Hepatic stellate cell (primary cell): Measurements from ENCODE around the gene FAF1.

Experiments used
- DNase-seq: peaks from one replicate; pipeline ENCODE4 v3.0.0; 2011; ENCODE audit warnings: low spot score

FAF1 gene

DNA sequence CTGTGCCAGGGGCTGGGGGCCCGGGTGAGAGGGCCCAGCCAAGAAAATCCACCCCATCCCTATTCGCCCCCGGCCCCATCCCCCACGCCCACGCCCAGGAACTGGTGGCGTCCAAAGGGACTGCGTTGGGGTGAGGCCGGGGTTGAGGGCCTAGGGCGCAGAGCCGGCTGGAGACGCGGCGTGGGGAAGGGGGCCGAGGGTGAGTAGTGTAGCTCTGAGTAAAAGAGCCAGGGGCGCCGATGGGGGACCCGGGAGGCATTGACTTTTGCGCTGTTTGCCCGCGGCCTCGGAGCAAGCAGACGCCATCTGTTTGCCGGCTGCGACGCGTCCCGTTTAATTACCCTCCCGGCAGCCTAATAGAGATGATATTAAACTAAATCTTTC, 533.4 kb downstream of the FAF1 start:
- DNase-seq: peak; percentile 17

DNA sequence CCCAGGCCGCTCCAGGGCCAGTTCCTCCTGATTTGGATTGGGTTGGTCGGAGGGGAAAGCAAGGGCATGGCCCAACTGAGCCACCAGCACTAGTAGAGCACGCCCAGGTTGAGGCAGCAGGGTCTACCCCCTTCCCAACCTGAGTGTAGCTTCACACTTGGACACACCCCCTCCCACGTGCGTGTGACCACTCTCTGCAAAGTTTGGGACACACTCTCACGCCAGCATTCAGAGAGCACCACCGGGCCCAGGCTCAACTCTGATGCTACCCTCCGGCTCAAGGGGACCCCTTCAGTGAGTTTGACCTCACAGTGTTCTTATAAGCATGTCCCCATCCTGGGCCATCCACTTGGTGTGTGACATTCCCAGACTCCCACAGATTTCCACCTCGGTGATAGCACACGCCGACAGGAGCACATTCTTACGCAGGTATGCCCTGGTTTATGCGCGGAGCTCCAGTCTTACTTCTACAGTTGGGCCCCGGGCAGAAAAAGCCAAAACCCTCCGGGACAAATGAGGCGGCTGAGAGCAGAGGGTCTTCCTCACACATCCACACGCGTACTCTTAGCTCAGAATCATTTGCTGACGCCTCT, 533.9 kb downstream of the FAF1 start:
- no peak for DNase-seq

DNA sequence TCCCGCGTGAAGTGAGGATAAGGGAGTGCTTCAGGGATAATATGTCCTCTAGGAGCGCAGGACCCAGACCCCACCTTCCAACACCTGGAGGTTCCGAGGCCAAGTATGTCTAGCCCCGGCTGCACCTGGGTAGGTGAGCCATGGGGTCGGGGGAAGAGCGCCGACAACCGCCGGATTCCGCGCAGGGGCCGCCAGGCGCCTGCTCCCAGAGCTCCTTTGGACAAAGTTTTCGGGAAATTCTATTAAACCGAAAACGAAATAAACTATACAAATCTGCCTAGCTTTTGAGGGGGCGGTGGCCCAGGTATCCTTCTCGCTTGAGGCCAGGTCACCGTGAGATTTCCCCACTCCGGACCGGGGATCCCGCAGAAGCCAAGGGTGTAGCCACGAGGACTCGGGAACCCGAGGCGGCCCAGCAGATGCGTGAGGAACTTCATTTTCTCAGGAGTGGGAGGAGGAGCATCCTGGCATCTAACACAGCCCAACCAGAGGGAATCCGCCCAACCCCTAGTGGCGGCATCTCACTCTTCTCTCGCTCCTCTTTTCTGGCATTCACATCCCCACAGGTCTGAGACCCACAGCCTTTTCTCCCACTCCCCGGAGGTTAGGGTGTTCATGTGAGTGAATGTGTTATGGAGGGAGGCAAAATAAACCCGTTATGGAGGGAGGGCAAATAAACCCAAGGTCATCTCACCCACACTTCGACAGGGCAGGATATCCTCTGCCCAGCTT, 534.5 kb downstream of the FAF1 start:
- peak; percentile 76 for DNase-seq

DNA sequence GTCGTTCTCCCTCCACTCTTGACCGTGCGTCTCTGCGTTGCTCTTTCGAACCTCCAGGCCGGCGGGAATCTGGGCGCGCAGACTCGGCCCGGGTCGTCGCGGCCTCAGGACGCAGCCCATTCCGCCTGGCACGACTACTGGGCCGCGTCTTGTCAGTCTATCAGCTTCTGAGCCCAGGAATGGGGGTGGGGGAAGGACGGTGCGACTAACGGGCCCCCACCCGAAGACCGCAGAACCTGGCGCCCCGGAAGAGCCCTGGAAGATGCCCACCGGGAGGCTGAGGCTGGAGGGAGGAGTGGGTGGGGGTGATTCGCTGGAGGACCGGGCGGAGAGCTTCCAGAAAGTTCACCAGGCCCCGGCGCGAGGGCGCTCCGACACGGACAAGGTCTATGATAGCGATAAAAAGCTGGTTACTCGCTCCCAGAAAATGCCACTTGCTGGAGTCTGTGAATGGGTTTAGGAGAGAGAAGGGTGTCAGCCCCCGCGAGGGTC, 535.1 kb downstream of the FAF1 start:
- no peak for DNase-seq

DNA sequence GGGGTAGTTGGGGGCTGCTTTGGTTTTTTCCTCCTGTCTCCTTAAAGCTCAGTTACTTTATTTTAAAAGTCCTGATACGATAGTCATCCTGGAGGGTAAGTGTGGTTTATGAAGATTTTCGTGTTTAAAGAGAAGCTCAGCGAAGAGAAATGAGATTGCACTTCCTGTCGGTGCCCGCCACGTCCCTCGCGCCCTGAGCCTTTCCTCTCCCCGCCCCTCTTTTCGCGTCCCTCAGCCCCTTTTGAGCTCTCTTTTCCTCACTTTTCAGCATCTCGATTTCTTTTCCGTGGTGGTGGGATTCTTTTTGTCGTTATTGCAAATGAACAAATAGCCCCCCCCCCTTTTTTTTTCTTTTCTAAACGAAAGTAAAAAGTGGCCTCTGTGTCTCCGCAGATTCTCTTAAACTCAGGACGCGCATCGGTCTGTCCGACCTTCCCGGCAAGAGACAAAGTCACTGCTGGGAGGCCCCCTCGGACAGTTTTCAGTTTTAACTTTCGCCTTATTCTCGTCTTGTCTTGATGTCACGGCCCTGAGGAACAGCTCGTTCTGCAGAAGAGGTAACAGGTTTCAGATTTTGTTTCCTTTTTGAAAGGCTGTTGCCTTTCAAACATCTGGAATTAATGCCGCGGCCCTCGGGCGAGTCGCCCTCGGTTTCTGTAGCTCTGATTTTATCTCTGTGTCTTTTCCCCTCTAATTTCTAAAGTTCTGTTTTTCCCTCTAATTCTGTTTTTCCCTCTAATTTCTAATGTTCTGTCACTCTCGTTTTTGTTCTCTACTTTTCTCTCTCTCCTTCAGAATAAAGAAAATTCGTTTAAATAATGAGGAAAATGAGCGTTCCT, 535.8 kb downstream of the FAF1 start:
- peak; percentile 46 for DNase-seq

DNA sequence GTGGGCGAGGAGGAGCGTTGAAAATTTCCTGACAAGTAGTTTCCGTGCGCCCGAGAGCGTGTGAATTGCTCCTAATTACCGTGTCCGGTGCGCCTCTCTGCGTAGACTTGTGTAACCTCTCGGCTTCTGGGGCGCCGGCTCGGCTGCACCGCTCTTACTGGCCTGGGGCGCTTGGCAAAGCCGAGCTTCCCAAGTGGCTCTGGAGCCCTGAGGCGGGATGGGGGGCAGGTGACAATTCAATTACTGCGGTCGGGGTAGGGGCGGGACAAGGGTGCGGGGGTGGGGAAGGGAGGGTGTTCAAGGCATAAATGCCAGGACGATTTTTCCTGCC, 536.4 kb downstream of the FAF1 start:
- peak; percentile 30 for DNase-seq

DNA sequence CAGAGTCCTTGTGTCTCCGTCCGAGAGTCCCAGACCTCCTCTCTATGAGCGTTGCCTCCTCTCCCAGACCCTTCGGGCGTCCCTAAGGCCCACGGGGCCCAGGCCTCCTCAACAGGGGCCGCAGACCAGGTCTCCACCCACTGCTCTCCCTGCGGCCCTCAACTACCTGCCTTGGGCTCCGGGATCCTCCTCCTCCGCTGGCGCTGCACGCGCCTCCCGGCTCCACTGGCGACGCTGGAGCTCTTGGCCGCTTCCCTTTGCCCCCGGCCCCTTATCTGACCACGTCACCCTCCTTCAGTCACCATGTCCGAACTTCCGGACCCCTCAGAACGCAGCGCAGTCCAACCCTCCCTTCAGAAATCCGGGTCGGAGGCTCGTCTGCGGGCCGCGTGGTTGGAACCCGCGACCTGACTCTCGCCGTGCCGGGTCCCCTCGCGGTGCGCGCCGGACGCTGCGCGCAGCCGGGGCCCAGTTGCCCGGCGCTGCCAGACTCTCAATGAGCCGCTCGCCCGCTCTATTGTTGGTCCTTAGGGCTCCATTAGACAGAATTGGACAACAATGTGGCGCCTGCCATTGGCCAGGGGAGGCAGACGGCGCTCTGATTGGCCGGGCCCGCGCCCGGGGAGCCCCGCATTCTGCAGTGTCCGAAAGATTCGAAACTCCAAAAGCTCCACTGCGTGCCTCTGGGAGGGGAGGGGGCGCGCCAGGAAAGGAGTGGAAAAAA, 537.0 kb downstream of the FAF1 start, which contains the start of gene DMRTA2:
Gene DMRTA2 (minus strand): TSS at position 498 of the 724 bp plus-strand sequence. CDS start 1,907 bp downstream, outside the sequence.
- peak; percentile 71 for DNase-seq

DNA sequence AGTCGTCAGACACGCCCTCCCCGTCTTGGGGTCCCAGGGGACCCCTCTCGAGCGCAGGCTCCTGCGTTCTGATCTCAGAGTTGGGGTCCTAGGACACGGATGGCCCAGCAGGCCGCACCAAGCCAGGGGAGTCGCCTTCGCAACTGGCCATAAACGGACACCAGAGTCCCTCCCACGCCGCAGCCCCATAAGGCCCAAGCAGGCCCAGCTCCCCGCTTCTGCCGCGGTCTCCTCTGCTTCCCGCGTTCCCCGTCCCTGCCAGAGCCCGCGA, 537.5 kb downstream of the FAF1 start:
- peak; percentile 20 for DNase-seq

DNA sequence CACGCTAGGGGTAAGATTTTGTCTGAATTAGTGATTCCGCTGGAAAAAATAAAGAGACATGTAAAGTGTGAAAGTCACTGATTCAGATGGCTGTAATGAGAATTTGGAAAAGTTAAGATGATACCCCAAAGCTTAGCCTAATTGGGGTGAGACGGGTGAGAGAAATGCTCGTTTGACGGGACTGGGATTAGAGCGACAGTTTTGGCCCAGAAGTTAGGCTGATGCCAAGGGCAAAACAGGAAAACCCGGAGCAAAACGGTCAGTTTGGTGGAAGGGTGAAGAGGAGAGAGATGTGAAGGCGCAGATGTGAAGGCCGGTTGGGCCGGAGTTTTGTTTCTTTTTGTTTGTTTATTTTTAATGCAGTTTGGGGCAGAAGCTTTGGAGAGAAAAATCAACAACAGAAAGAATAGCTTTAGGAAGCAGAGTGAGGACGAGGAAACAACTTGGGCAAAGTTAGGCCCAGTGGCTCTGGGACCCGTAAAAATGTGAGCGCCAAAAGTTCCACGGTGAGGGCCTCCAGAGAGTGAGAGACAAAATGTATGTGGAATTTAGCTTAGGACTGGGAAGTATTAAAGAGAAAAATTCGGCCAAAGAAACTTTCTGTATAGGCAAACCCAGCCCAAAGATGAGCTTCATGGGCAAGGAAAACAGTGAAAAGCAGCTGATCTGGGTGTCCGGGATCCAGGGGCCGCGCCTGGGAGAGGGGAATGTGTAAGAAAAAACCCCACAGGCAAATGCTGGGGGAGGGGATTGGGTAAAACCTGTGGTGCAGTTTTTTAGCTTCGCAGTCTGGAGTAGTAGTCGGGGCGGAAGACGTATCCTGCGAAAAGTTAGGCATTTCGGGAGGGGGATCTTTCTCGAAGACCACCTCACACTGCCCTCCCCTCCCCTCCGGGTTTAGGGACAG, 538.0 kb downstream of the FAF1 start:
- no peak for DNase-seq

DNA sequence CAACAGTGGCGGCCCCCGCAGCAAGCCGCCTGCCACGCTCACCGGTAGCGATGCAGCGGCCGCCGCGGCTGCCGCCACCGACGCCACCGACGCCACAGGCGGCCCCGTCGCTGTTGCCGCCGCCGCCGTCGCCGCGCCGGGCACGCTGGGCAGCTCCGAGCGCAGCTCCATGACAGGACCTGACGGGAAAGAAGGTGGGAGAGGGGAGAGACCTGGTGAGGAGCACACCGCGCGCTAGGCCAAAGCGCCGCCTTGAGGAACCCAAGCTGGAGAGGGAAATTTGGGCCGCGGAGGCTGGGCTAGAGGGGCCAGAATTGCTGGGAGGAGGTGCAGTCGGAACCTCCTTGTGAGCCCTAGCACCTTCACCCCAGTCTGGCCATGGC, 538.7 kb downstream of the FAF1 start:
- no peak for DNase-seq

DNA sequence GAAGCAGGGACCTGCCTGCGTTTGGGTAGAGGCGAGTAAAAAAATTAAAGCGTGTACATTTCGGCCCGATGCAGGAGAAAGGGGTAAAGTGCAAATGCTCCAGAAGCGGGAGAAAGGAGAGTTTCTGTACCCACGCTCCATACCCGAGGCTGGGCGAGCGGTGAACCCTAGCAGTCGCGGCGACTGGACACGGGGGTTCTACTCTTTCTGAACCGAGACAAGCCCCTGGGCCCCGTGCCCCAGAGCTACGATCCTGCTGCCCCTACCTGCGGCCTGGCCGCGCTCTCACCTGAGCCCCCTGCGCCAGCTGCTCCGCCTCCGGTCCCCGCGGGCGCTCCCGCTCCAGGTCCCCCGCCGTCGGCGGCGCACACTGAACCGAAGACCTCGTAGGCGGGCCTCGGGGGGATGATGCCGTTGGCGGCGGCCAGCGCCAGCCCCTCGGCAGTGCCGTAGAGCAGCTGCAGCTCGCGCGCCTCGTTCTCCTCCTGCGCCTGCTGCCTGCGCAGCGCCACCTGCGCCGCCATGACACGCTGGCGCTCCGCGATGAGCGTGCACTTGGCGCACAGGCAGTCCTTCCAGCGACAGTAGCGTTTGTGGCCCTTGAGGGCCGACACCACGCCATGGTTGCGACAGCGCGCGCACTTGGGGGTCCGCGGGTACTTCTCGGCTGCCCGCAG, 539.2 kb downstream of the FAF1 start:
- no peak for DNase-seq

DNA sequence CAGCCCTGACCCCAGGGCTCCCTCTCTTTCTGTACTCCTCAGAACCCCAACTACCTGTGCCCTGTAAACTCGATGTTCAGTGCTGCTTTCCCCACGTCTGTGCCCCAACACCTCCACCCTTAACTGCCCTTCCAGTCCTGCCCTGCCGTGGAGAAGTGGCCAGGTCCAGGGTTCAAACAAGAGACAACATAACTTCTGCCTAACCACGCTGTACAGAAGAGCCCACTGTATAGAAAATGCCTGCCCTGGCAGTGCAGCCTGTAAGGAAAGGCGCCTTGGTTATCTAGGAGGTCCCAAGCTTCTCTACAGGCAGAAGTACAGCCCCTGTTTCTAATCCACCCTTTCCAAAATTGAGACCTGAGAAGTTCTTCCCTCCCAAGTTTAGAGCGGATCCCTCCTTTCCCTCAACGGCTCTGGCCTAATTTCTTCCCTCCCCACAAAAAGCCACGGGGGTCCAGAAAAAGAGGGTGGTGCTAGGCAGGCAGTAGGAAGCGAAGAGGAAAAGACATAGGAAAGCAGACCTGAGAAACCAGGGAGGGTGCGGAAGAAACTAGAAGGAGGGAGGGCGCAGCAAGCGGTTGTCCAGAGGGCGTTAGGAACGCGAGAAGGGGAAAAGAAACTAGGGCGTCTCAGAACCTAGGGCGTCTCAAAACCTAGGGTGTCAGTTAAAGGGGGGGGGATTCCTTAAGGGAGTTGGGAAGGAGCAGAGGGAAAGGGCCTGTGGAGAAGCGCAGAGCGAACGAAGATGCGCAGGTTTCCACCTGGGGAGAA, 540.0 kb downstream of the FAF1 start:
- no peak for DNase-seq

DNA sequence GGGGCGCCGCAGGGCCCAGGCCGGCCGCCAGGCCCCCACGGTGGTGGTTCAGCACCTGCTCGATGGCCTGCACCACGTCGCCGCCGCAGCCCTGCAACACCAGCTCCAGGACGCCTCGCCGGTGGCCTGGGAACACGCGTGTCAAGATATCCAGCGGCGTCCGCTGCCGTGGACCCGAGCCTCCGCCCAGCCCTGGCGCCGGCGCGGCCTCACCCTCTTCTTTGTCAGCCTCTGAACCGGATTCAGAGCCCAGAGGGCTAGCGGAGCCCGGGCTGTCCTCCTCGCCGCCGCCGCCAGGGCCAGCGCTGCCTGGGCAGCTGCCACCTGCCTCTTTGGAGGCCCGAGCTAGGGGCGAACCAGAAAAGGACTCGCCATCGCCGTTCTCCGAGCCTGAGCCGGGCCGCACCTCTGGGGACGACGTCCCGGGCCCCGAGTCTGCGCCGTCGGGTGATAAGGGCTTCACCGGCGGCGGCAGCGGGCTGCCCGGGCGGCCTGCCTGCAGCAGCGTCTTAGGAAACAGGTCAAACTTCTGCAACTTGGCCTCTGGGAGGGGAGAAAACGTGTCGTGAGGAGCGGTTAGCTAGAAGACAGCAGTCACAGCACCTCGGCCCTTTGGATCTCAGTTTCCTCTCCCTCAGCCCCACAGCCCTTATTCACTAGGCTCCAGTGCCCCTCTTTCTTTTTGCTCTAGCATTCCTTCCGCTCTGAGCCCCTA, 540.7 kb downstream of the FAF1 start:
- peak; percentile 59 for DNase-seq

DNA sequence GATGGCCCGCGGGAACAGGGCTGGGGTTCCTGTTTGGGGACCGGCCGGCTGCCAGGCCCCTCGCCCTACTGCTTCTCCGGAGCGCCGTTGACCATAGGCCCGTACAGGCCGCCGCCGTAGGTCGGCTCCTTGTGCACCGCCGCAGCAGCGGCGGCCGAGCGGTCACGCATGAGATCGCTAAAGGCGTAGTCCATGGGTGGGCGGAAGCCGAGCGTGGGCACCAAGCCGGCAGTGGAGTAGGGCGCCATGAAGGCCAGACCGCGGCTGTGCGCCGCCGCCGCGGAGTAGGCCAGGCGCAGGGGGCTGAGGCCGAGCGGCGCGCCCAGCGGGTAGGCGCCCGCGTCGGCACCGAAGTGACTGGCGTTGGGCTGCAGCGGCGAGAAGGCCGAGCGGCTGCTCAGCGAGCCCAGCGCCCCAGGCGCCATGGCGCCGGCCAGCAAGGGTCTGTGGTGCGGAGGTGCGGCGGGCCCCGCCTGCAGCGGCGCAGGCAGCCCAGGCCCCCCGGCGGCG, 541.4 kb downstream of the FAF1 start:
- peak; percentile 27 for DNase-seq

DNA sequence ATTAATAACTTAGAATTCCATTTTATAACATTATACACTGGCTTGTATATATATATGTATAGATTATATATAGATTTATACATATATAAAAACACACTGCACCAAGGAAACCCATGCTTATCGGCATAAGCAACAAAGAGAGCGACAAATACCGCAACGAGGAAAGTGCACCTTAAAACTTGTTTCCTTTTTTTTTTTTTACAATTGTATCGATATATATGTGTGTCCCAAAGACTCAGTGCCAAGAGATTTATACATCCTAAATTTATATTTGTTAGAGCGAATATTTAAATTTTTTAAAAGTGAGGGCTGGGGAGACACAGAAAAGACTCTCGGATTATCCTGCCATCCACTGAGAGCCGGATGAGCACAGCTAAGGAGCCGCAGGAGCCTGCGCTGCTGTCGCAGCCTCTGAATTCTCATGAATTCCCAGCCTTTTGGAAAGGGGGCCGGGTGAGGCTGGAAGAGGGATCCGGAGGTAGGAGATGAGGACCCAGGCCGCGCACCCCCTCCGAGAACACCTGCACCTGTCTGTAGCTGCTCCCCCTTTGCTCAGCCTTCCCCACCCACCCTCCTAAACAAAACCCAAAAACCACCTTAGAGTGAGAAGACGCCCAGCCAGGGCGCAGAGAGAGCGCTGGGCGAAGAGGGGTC, 542.0 kb downstream of the FAF1 start:
- no peak for DNase-seq

DNA sequence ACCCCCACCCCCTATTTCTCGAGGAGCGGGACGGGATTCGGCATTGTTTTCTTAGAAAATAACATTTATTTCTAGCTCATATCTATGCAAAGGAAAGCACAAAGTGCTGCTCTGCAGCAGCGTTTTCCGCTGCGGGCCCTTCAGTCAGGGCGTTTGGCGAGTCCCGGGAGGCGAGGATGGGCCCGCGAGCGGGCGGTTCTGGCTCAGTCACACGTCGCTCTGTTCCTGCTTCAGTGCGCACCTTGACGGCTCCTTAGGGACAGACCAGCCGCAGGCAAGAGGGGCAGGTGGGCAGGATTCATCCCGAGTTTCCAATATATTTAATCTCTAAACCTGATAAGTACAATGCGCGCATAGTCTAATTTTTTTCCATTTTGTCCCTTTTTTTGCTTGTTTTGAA, 542.6 kb downstream of the FAF1 start:
- DNase-seq: no peak

DNA sequence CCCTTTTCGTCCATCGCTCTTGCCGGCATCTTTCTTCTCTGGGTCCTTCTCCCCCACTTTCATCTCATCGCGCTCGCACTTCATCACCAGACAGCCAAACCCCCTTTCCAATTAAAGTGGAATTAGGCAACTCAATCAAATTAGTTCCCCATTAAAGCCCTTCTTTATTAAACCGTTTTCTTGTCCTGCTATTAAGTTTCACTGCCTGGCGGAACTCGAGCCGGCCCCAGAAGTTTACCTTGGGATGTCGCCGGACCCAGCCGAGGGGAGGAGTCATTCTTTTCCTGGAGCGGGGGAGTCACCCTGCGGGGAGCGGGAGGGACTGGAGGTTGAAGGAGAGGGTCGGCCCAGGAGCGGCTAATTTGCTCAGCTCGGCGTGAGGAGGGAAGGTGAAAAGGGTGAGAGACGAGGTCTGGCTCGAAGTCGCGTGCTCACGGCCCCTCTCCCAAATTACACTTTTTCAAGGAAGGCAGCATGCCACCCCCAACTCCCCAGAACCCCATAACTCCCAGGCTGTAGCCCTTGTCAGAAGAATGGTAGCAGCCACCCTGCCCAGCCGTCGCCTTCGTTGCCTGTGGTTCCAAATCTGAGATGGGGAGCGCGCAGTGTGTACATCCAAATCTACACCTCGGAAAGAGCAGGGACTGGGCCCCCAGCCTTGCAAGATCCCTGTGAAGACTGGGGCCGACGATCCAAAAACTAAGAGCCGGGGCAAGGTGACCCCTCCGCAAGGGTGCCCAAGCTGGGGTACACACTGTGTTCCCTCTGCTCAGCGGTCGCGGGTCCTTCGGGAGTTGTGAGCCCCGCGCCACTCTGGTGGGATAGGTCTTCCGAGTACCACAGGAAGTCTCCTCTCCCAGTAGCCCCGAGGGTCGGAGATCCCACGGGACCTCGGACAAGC, 543.3 kb downstream of the FAF1 start:
- DNase-seq: peak; percentile 30

DNA sequence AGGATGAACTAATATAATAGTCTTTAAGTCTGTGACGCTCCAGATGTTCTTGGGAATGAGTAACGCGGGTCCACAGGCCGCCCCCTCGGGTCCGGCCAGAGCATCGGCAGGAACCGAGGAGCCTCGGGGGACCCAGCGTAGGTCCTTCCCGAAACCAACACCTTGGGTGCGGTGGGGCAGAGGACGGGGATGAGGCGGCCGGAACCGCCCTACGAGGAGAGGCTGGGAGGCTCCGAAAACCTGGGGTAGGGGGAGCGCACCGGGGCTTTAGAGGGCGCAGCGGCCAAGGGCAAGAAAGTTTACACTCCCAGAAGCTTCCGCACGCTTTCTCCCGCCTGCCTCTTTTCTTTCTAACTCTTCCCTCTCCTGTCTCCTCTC, 543.9 kb downstream of the FAF1 start:
- DNase-seq: no peak
